ENCODE data around the gene SCD.
A peak's percentile ranks its signal among the peaks of the same experiment; 100 is the strongest.

The SCD gene

DNA sequence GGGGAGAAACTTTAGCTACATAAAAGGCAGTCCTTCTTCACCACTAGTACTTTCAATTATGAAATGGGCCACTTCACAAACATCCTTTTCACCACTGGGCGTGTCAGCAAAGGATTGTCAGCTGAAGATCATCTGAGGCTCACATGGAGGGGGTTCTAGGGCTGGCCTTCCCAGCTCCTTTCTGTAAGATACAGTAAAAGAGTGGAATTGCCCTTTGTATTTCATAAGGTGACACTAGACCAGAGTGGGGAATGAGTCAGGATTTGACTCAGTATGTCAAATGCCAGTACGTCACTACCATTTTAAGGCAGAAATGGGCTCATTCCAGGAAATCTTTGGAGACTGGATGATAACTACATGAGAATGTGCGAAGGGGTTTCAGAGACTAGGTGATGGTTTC, 39.3 kb upstream of the SCD start:
- no peak for DNase-seq (ENCODE audit: low read depth)

DNA sequence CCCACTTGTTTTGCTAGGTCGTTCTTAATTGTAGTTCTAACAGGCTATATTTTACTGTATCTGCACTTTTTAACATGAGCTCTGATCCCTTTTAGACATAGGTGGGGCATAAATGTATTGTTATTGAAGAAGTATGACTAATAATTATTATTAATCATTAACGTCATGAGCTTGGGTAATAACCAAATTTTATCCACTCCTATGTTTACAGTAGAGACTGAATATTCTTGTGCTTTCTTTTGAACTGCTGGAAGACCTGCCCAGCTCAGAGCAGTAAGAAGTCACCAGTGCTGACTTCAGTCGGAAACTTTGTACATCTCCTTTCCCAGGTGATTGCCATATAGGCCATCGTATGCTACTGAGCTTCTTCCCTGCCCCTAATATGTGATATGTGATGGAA, 35.7 kb upstream of the SCD start:
- TF ChIP-seq POLR2A (IDR thresholded peaks at IDR 0.05; ENCODE audit: extremely low read depth, insufficient read length) (no peak), MYC (IDR thresholded peaks at IDR 0.05; ENCODE audit: low read depth, low read length) (no peak)
- TF ChIP-seq, protein P1, sequence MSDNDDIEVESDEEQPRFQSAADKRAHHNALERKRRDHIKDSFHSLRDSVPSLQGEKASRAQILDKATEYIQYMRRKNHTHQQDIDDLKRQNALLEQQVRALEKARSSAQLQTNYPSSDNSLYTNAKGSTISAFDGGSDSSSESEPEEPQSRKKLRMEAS (IDR thresholded peaks at IDR 0.05; ENCODE audit: low read depth, low read length) = no peak
- H3K4me3 ChIP-seq (ENCODE audit: low read depth, low read length) = no peak overlapping the region
- DNase-seq (ENCODE audit: low read depth) = no peak

More for the DNA sequence above, 39.3 kb upstream of the SCD start:
- TF ChIP-seq, protein P2, sequence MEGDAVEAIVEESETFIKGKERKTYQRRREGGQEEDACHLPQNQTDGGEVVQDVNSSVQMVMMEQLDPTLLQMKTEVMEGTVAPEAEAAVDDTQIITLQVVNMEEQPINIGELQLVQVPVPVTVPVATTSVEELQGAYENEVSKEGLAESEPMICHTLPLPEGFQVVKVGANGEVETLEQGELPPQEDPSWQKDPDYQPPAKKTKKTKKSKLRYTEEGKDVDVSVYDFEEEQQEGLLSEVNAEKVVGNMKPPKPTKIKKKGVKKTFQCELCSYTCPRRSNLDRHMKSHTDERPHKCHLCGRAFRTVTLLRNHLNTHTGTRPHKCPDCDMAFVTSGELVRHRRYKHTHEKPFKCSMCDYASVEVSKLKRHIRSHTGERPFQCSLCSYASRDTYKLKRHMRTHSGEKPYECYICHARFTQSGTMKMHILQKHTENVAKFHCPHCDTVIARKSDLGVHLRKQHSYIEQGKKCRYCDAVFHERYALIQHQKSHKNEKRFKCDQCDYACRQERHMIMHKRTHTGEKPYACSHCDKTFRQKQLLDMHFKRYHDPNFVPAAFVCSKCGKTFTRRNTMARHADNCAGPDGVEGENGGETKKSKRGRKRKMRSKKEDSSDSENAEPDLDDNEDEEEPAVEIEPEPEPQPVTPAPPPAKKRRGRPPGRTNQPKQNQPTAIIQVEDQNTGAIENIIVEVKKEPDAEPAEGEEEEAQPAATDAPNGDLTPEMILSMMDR (IDR thresholded peaks at IDR 0.05; ENCODE audit: low read depth, low read length) = no peak
- no peak for TF ChIP-seq POLR2A (IDR thresholded peaks at IDR 0.05; ENCODE audit: extremely low read depth, insufficient read length)
- TF ChIP-seq, protein P1 (IDR thresholded peaks at IDR 0.05; ENCODE audit: low read depth, low read length) = no peak
- TF ChIP-seq MYC (IDR thresholded peaks at IDR 0.05; ENCODE audit: low read depth, low read length) = no peak
- H3K4me3 ChIP-seq (ENCODE audit: low read depth, low read length) = no peak overlapping the region

DNA sequence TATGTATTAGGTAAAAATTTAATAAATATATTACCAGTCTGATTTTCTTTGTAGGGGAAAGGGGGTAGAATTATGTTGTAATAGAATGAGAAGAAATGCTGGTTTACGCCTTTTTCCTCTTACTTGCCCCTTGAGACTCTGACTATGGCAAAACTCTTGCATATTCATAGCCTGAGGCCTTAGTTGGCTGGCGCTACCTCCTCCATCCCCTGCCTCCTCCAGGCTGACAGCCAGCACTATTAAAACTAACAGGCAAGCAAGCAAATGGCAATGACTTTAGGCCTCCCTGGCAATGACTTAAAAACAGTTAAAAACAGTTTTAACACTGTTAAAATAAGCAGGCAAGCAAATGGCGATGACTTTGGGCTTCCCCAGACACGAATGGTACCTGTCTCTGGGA, 31.4 kb upstream of the SCD start:
- peak; percentile 34 for DNase-seq (ENCODE audit: low read depth)
- H3K4me3 ChIP-seq (ENCODE audit: low read depth, low read length) = no peak overlapping the region
- TF ChIP-seq MYC (IDR thresholded peaks at IDR 0.05; ENCODE audit: low read depth, low read length) = no peak
- no peak for TF ChIP-seq POLR2A (IDR thresholded peaks at IDR 0.05; ENCODE audit: extremely low read depth, insufficient read length)
- TF ChIP-seq, protein P1 (IDR thresholded peaks at IDR 0.05; ENCODE audit: low read depth, low read length) = no peak
- TF ChIP-seq, protein P2 (IDR thresholded peaks at IDR 0.05; ENCODE audit: low read depth, low read length) = no peak

DNA sequence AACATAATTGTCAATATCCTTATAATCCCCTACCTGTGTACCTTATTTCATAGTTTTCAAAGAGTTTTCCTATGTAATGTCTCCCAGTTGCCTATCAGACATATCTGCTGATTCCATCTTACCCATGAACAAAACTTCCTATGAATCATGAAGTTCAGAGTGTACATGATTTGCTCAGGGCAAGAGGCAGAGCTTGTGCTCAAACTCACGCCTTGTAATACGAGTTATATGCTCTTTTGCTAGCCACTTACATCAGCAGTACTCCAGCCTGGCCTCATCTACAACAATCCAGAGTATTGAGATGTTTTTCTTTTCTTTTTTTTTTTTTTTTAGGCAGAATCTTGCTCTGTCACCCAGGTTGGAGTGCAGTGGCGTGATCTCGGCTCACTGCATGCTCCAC, 28.8 kb upstream of the SCD start:
- no peak for TF ChIP-seq POLR2A (IDR thresholded peaks at IDR 0.05; ENCODE audit: extremely low read depth, insufficient read length)
- no peak for TF ChIP-seq MYC (IDR thresholded peaks at IDR 0.05; ENCODE audit: low read depth, low read length)
- TF ChIP-seq, protein P1 (IDR thresholded peaks at IDR 0.05; ENCODE audit: low read depth, low read length) = no peak
- TF ChIP-seq, protein P2 (IDR thresholded peaks at IDR 0.05; ENCODE audit: low read depth, low read length) = no peak
- H3K4me3 ChIP-seq (ENCODE audit: low read depth, low read length) = no peak overlapping the region
- no peak for DNase-seq (ENCODE audit: low read depth)

DNA sequence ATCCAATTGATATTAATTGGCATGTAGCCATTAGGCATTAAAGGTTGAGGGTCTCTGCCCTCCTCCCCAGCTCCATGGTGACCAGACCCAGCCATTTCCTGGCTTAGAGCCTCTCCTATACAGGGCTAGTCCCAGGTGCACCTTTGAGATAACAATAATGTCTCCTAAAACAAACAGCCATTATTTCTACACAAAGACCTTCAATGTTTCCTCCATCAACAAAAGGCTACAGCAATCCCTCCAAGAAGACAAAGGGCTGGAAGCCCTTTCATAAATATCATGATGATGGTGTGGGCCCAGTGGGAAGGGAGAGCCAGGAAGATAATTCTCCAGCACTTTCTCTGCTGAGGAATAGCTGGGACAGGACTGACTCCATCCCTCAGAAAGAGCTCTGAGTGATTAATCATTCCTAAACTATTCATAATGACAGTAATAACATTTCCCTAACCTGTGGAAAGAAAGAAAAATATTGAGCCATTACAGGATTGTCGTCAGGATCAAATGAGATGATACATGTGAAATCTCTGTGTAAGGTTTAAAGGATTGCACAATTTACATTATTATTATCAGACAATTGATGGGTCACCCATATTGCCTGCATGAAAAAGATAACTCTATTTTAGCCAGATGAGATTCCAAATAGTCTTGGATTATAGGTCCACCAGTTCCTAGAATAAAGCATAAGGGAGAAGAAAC, 27.2 kb upstream of the SCD start:
- TF ChIP-seq MYC (IDR thresholded peaks at IDR 0.05; ENCODE audit: low read depth, low read length) (no peak), POLR2A (IDR thresholded peaks at IDR 0.05; ENCODE audit: extremely low read depth, insufficient read length) (no peak)
- TF ChIP-seq, protein P1 (IDR thresholded peaks at IDR 0.05; ENCODE audit: low read depth, low read length) = no peak
- TF ChIP-seq, protein P2 (IDR thresholded peaks at IDR 0.05; ENCODE audit: low read depth, low read length) = no peak
- no peak overlapping the region for H3K4me3 ChIP-seq (ENCODE audit: low read depth, low read length)
- DNase-seq (ENCODE audit: low read depth) = no peak

DNA sequence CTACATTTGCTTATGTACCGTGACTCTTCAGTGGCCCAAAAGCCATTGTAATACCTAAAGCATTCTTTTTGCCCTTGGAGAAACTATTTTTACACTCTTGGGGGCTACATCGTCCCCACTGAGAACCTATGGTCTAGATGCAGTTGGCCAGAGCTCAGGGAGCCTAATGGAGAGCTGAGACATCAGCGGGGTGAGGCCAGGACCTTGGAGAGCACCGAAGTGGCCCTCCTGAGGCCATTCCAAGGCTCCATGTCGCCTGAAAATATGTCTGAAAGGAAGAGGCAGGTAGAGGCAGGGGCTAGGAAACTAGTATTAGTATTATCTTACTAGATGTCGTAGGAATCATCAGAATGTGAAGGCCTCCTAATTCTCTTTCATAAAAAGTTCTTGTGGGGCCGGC, 21.9 kb upstream of the SCD start:
- no peak overlapping the region for H3K4me3 ChIP-seq (ENCODE audit: low read depth, low read length)
- no peak for DNase-seq (ENCODE audit: low read depth)
- TF ChIP-seq, protein P2 (IDR thresholded peaks at IDR 0.05; ENCODE audit: low read depth, low read length) = no peak
- TF ChIP-seq POLR2A (IDR thresholded peaks at IDR 0.05; ENCODE audit: extremely low read depth, insufficient read length) (no peak), MYC (IDR thresholded peaks at IDR 0.05; ENCODE audit: low read depth, low read length) (no peak)
- TF ChIP-seq, protein P1 (IDR thresholded peaks at IDR 0.05; ENCODE audit: low read depth, low read length) = no peak

Measured in NB4 (cell line).